Measurements from ENCODE around the gene CNGA1.
"Not testable (repeated sequence)": the region's sequence is repeated elsewhere in the genome, so short reads cannot be mapped to it uniquely, and the experiment has no call there.

The CNGA1 gene

DNA sequence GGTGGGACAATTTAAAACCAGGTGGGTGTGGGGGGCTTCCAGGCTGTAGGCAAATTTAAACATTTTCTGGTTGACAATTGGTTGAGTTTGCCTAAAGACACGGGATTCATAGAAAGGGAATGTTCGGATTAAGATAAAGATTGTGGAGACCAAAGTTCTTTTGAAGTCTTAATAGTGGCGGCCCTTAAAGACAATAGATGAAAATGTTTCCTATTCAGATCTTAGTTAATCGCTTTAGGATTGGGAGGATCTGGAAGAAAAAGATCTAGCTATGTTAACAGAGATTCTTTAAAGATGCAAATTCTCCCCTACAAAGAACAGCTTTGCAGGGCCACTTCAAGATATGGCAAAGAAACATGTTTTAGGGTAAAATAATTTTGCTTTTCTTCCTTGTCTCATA, 4.8 kb downstream of the CNGA1 start:
- Histone ChIP-seq H3K9me3 (ENCODE audit: insufficient read depth, low read depth, low read length) (no peaks in the 10 kb centered on the region; the same call in 1 of the 2 replicates), H3K27me3 (ENCODE audit: insufficient read depth, low read length, poor library complexity, severe bottlenecking) (peaks cover under 1% of the 10 kb centered on the region), H3K9me2 (replicated peaks; ENCODE audit: low read depth, low read length) (no peaks in the 10 kb centered on the region), H3K36me3 (ENCODE audit: insufficient read depth, low read length) (no peaks in the 10 kb centered on the region), H3F3A (ENCODE audit: low read depth) (no peaks in the 10 kb centered on the region), H4K20me1 (ENCODE audit: insufficient read depth, low read length, poor library complexity, severe bottlenecking) (no peaks in the 10 kb centered on the region), H2AFZ (ENCODE audit: low read length) (no peak overlapping the region), H3K4me2 (ENCODE audit: low read depth, low read length, poor library complexity, severe bottlenecking) (no peak overlapping the region), H3K9ac (ENCODE audit: low read depth, low read length, poor library complexity, severe bottlenecking) (no peak overlapping the region), H3K4me3 (ENCODE audit: low read length, poor library complexity, severe bottlenecking) (no peak overlapping the region), H3K79me2 (ENCODE audit: insufficient read depth, low read length) (no peaks in the 10 kb centered on the region), H3K4me1 (ENCODE audit: insufficient read depth, low read length, poor library complexity, severe bottlenecking) (no peaks in the 10 kb centered on the region)
- TF ChIP-seq, protein P1, sequence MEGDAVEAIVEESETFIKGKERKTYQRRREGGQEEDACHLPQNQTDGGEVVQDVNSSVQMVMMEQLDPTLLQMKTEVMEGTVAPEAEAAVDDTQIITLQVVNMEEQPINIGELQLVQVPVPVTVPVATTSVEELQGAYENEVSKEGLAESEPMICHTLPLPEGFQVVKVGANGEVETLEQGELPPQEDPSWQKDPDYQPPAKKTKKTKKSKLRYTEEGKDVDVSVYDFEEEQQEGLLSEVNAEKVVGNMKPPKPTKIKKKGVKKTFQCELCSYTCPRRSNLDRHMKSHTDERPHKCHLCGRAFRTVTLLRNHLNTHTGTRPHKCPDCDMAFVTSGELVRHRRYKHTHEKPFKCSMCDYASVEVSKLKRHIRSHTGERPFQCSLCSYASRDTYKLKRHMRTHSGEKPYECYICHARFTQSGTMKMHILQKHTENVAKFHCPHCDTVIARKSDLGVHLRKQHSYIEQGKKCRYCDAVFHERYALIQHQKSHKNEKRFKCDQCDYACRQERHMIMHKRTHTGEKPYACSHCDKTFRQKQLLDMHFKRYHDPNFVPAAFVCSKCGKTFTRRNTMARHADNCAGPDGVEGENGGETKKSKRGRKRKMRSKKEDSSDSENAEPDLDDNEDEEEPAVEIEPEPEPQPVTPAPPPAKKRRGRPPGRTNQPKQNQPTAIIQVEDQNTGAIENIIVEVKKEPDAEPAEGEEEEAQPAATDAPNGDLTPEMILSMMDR (conservative IDR thresholded peaks at IDR 0.05; ENCODE audit: low read length) = no peak
- TF ChIP-seq EZH2phosphoT487 (IDR thresholded peaks at IDR 0.05; ENCODE audit: borderline replicate concordance) = no peak

GRCh38 chr4:48010906-48011305, 5.6 kb downstream of the CNGA1 start:
- not testable (repeated sequence) for H3K9me3 ChIP-seq (ENCODE audit: insufficient read depth, low read depth, low read length); H2AFZ ChIP-seq (ENCODE audit: low read length); H3K36me3 ChIP-seq (ENCODE audit: insufficient read depth, low read length); H3K4me1 ChIP-seq (ENCODE audit: insufficient read depth, low read length, poor library complexity, severe bottlenecking); H4K20me1 ChIP-seq (ENCODE audit: insufficient read depth, low read length, poor library complexity, severe bottlenecking); H3K27me3 ChIP-seq (ENCODE audit: insufficient read depth, low read length, poor library complexity, severe bottlenecking); H3K9ac ChIP-seq (ENCODE audit: low read depth, low read length, poor library complexity, severe bottlenecking); H3F3A ChIP-seq (ENCODE audit: low read depth); H3K9me2 ChIP-seq (replicated peaks; ENCODE audit: low read depth, low read length); H3K4me3 ChIP-seq (ENCODE audit: low read length, poor library complexity, severe bottlenecking); H3K79me2 ChIP-seq (ENCODE audit: insufficient read depth, low read length); H3K4me2 ChIP-seq (ENCODE audit: low read depth, low read length, poor library complexity, severe bottlenecking)

DNA sequence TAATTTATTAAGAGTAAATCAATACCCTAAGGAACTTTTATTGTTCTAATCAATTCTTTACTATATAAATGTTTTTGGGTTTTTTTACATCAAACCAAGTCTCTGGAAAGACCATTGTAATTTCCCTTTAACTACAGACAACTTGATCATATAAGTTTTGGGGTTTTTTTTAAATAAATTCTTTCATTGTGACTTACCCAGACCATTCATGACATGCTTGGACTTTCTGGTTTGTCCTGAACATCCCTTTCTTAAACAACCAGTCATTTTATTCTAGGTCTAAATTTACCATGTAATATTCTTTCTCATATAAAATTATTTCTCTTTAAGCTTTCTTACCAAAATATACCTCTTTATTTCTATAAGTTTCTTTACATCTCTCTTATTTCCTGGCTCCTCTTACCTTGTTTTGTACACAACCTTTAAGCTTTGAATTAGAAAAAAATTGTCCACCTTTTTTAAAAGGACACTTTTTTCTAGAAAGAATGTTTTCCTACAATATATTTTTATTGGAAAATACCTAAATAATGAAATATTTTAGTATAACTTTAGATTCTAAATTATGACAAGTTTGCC, 8.4 kb downstream of the CNGA1 start:
- no peak overlapping the region for H3K4me2 ChIP-seq (ENCODE audit: low read depth, low read length, poor library complexity, severe bottlenecking)
- H3K4me3 ChIP-seq (ENCODE audit: low read length, poor library complexity, severe bottlenecking) = no peak overlapping the region
- no peaks in the 10 kb centered on the region for H3K79me2 ChIP-seq (ENCODE audit: insufficient read depth, low read length)
- peaks cover 11% of the 10 kb centered on the region; the same call in 1 of the 2 replicates for H3K9me3 ChIP-seq (ENCODE audit: insufficient read depth, low read depth, low read length)
- H3F3A ChIP-seq (ENCODE audit: low read depth) = no peaks in the 10 kb centered on the region
- no peak for TF ChIP-seq EZH2phosphoT487 (IDR thresholded peaks at IDR 0.05; ENCODE audit: borderline replicate concordance)
- TF ChIP-seq, protein P1 (conservative IDR thresholded peaks at IDR 0.05; ENCODE audit: low read length) = no peak
- no peaks in the 10 kb centered on the region for H3K27me3 ChIP-seq (ENCODE audit: insufficient read depth, low read length, poor library complexity, severe bottlenecking)
- H3K4me1 ChIP-seq (ENCODE audit: insufficient read depth, low read length, poor library complexity, severe bottlenecking) = no peaks in the 10 kb centered on the region
- H3K36me3 ChIP-seq (ENCODE audit: insufficient read depth, low read length) = no peaks in the 10 kb centered on the region
- H4K20me1 ChIP-seq (ENCODE audit: insufficient read depth, low read length, poor library complexity, severe bottlenecking) = no peaks in the 10 kb centered on the region
- H2AFZ ChIP-seq (ENCODE audit: low read length) = no peak overlapping the region
- H3K9ac ChIP-seq (ENCODE audit: low read depth, low read length, poor library complexity, severe bottlenecking) = no peak overlapping the region
- no peaks in the 10 kb centered on the region for H3K9me2 ChIP-seq (replicated peaks; ENCODE audit: low read depth, low read length)

DNA sequence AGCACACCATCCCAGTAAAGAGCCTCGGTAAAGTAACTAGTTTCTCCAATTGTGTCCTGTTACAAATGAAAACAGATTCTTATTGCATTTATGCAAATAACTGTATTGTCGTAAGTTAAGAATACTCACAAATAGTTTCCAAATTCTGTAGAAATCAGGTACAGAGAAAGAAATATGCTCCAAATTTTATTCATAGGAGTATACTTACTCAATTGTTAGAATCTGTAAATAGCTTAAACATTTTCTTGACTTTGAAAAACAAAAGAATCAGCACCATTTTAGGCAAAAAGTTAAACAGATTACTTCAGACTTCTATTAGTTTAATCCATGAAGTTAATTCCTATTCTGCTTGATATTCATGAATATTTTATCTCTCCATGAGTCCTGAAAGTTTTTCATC, 10.7 kb downstream of the CNGA1 start:
- H3K4me2 ChIP-seq (ENCODE audit: low read depth, low read length, poor library complexity, severe bottlenecking) = no peak overlapping the region
- H3K9me3 ChIP-seq (ENCODE audit: insufficient read depth, low read depth, low read length) = peaks cover 11% of the 10 kb centered on the region; the same call in 1 of the 2 replicates
- H3K4me1 ChIP-seq (ENCODE audit: insufficient read depth, low read length, poor library complexity, severe bottlenecking) = no peaks in the 10 kb centered on the region
- no peaks in the 10 kb centered on the region for H3K36me3 ChIP-seq (ENCODE audit: insufficient read depth, low read length)
- no peak overlapping the region for H3K4me3 ChIP-seq (ENCODE audit: low read length, poor library complexity, severe bottlenecking)
- H3K79me2 ChIP-seq (ENCODE audit: insufficient read depth, low read length) = no peaks in the 10 kb centered on the region
- H4K20me1 ChIP-seq (ENCODE audit: insufficient read depth, low read length, poor library complexity, severe bottlenecking) = no peaks in the 10 kb centered on the region
- H2AFZ ChIP-seq (ENCODE audit: low read length) = no peak overlapping the region
- H3K27me3 ChIP-seq (ENCODE audit: insufficient read depth, low read length, poor library complexity, severe bottlenecking) = no peaks in the 10 kb centered on the region
- no peaks in the 10 kb centered on the region for H3K9me2 ChIP-seq (replicated peaks; ENCODE audit: low read depth, low read length)
- no peaks in the 10 kb centered on the region for H3F3A ChIP-seq (ENCODE audit: low read depth)
- H3K9ac ChIP-seq (ENCODE audit: low read depth, low read length, poor library complexity, severe bottlenecking) = no peak overlapping the region
- TF ChIP-seq, protein P1 (conservative IDR thresholded peaks at IDR 0.05; ENCODE audit: low read length) = no peak
- no peak for TF ChIP-seq EZH2phosphoT487 (IDR thresholded peaks at IDR 0.05; ENCODE audit: borderline replicate concordance)

Measured in Loucy (cell line).